Measurements from ENCODE around the gene POU2F2. TPM values are rescaled to one million over a fixed set of nuclear protein-coding genes. Genes with fewer than 3 reads are reported as not detected.
"Not testable (repeated sequence)": the region's sequence is repeated elsewhere in the genome, so short reads cannot be mapped to it uniquely, and the experiment has no call there.

POU2F2 gene
- total and polyA plus RNA-seq, 10 of the 15 experiments (the other 5 are each of a cell fraction or from before 2014, with no cell fraction given), result 4.4 to 62.4 (median 37.9) TPM

- Histone ChIP-seq H2AFZ (ENCODE audit: control insufficient read depth, low read depth, low read length) (no peak overlapping the region), H4K20me1 (ENCODE audit: control insufficient read depth, insufficient read depth) (no peaks in the 10 kb centered on the region), H3K9ac (ENCODE audit: control insufficient read depth, insufficient read depth, low read length) (no peak overlapping the region), H3K36me3 (ENCODE audit: control insufficient read depth in 2 of 2, insufficient read depth in 2 of 2, low read length in 1 of 2) (peaks cover 11 to 24% of the 10 kb centered on the region in 2 experiments), H3K4me3 (no peak overlapping the region), H3K4me1 (ENCODE audit: control insufficient read depth, insufficient read depth, low read length) (peaks cover 7% of the 10 kb centered on the region), H3K27ac (ENCODE audit: control insufficient read depth, insufficient read depth) (no peak overlapping the region), H3K79me2 (ENCODE audit: control insufficient read depth, insufficient read depth, low read length) (no peaks in the 10 kb centered on the region), H3K9me3 (replicated peaks; ENCODE audit: control insufficient read depth, insufficient read depth, low read length) (no peaks in the 10 kb centered on the region), H3K27me3 (replicated peaks in 1 of 2; ENCODE audit: control insufficient read depth in 2 of 2, insufficient read depth in 2 of 2, low read length in 1 of 2) (no peaks in the 10 kb centered on the region), H3K4me2 (ENCODE audit: control insufficient read depth, insufficient read depth) (no peak overlapping the region)
- SMC1A ChIA-PET (ENCODE audit: uncharacterized antibody, unreplicated experiment), result interaction anchor here (1.4 to 3.8 kb wide), 3 partner anchors 11 to 26 kb away, joined by 3 to 14 read pairs (median 6); no protein-coding TSS in a partner anchor
- no TSS peak for BruUV-seq (replicated peaks)
- TF ChIP-seq MEF2B (IDR thresholded peaks at IDR 0.05; ENCODE audit: partially characterized antibody, poor library complexity, severe bottlenecking), result no peak
- no peak for TF ChIP-seq USF1 (IDR thresholded peaks at IDR 0.05; ENCODE audit: borderline replicate concordance, extremely low read length, insufficient read depth, low read depth, low read length)
- no peak for TF ChIP-seq YY1 (IDR thresholded peaks at IDR 0.05; ENCODE audit: low read depth, low read length)
- no peak for DNase-seq (ENCODE audit: low read depth, low spot score)
- FAIRE-seq, result no peak
- CTCF ChIA-PET, result interaction anchor here (0.5 to 1.4 kb wide), 5 partner anchors 10 to 68 kb away, joined by 3 to 4 read pairs (median 3); no protein-coding TSS in a partner anchor
- intact Hi-C loops (cut with micrococcal nuclease; ENCODE audit: unreplicated experiment) (loop anchor here (10.0 kb wide), 2 partner anchors 222 to 332 kb away; partner anchors contain the start of gene MEGF8), in situ Hi-C loops (cut with MboI) (no loop called here)
- 92% methylated on average over 2 of the region's 2 CpGs for WGBS (ENCODE audit: insufficient coverage, insufficient replicate concordance, low lambda C conversion rate, missing lambda C conversion rate)
- no peak for ATAC-seq
- POLR2A ChIA-PET, result no interaction called here
- RAD21 ChIA-PET (ENCODE audit: unreplicated experiment), result no interaction called here
These were observed 29.4 kb downstream of the POU2F2 start for GRCh38 chr19:42102877-42103276.

GRCh38 chr19:42100241-42100640 lies 32.0 kb downstream of the POU2F2 start:
- POLR2A ChIA-PET; H2AFZ ChIP-seq (ENCODE audit: control insufficient read depth, low read depth, low read length); FAIRE-seq; in situ Hi-C loops (cut with MboI); H3K4me1 ChIP-seq (ENCODE audit: control insufficient read depth, insufficient read depth, low read length); H3K79me2 ChIP-seq (ENCODE audit: control insufficient read depth, insufficient read depth, low read length); H3K27me3 ChIP-seq (replicated peaks in 1 of 2; ENCODE audit: control insufficient read depth in 2 of 2, insufficient read depth in 2 of 2, low read length in 1 of 2); H3K9ac ChIP-seq (ENCODE audit: control insufficient read depth, insufficient read depth, low read length); DNase-seq (ENCODE audit: low read depth, low spot score); ATAC-seq; H3K9me3 ChIP-seq (replicated peaks; ENCODE audit: control insufficient read depth, insufficient read depth, low read length); RAD21 ChIA-PET (ENCODE audit: unreplicated experiment); BruUV-seq (replicated peaks); H3K27ac ChIP-seq (ENCODE audit: control insufficient read depth, insufficient read depth); H4K20me1 ChIP-seq (ENCODE audit: control insufficient read depth, insufficient read depth); H3K4me2 ChIP-seq (ENCODE audit: control insufficient read depth, insufficient read depth); H3K4me3 ChIP-seq: not testable (repeated sequence)
- ChIA-PET CTCF (interaction anchor here (1.1 to 1.3 kb wide), 2 partner anchors 9 to 301 kb away, joined by 3 to 7 read pairs; no protein-coding TSS in a partner anchor), SMC1A (ENCODE audit: uncharacterized antibody, unreplicated experiment) (interaction anchor here (3.8 kb wide), 1 partner anchor 13 kb away, joined by 14 read pairs; no protein-coding TSS in a partner anchor)
- intact Hi-C loops (cut with micrococcal nuclease; ENCODE audit: unreplicated experiment), result loop anchor here (10.0 kb wide), 2 partner anchors 225 to 335 kb away; partner anchors contain the start of gene MEGF8
- H3K36me3 ChIP-seq (ENCODE audit: control insufficient read depth in 2 of 2, insufficient read depth in 2 of 2, low read length in 1 of 2), result peaks cover 22 to 33% of the 10 kb centered on the region in 2 experiments
- WGBS (ENCODE audit: insufficient coverage, insufficient replicate concordance, low lambda C conversion rate, missing lambda C conversion rate), result 96% methylated on average over 10 of the region's 10 CpGs

Measured in GM12878 (cell line).